HepG2 (cell line): Measurements from ENCODE around the gene HSPA1L. TPM values are rescaled to one million over a fixed set of nuclear protein-coding genes. Genes with fewer than 3 reads are reported as not detected.

Source experiments
- DRAP1 ChIP-seq: IDR thresholded peaks from 2 replicates; pipeline ENCODE4 v1.6.1; 2016; ENCODE audit warnings: missing genetic modification reagents, missing compliant biosample characterization
- ETS1 ChIP-seq: sonication (generic); formaldehyde crosslinking; IDR thresholded peaks from 2 replicates; pipeline ENCODE4 v1.4.0; 2020; ENCODE audit warnings: missing genetic modification reagents
- HNRNPH1 ChIP-seq: fragments of 200-400 bp; formaldehyde crosslinking; optimal IDR thresholded peaks from 2 replicates; pipeline ENCODE3; 2017; ENCODE audit warnings: mild to moderate bottlenecking, low read depth, low read length
- IRF1 ChIP-seq: sonication (generic); formaldehyde crosslinking; IDR thresholded peaks from 2 replicates; pipeline ENCODE4 v1.4.0; 2020; ENCODE audit warnings: low read depth, mild to moderate bottlenecking, missing genetic modification reagents
- KLF16 ChIP-seq, 2 experiments: sonication (generic) in 1 of 2; formaldehyde crosslinking in 1 of 2; IDR thresholded peaks; 2 replicates each; pipeline versions ENCODE4 v1.6.1 to v1.8.0; 2016 to 2023; ENCODE audit warnings: missing genetic modification reagents in 2 of 2, missing compliant biosample characterization in 1 of 2
- MTA3 ChIP-seq: sonication (generic); formaldehyde crosslinking; IDR thresholded peaks from 2 replicates; pipeline ENCODE4 v1.4.0; 2020; ENCODE audit warnings: missing genetic modification reagents
- MYC ChIP-seq: sonication (generic); formaldehyde crosslinking; IDR thresholded peaks from 2 replicates; pipeline ENCODE4 v1.9.0; 2021; ENCODE audit warnings: missing genetic modification reagents, borderline replicate concordance
- NCOA5 ChIP-seq: sonication (generic); formaldehyde crosslinking; IDR thresholded peaks from 2 replicates; pipeline ENCODE4 v1.4.0; 2020; ENCODE audit warnings: missing genetic modification reagents
- ONECUT2 ChIP-seq: sonication (generic); formaldehyde crosslinking; IDR thresholded peaks from 2 replicates; pipeline ENCODE4 v1.4.0; 2020; ENCODE audit warnings: missing genetic modification reagents
- RCOR2 ChIP-seq: IDR thresholded peaks from 2 replicates; pipeline ENCODE4 v1.6.1; 2016; ENCODE audit warnings: missing biosample characterization, missing genetic modification reagents
- SMARCE1 ChIP-seq: fragments of 450-650 bp; IDR thresholded peaks from 2 replicates; pipeline ENCODE4 v1.6.1; 2017; ENCODE audit warnings: borderline replicate concordance
- SMYD3 ChIP-seq: sonication (generic); formaldehyde crosslinking; IDR thresholded peaks from 2 replicates; pipeline ENCODE4 v1.8.1; 2023; ENCODE audit warnings: mild to moderate bottlenecking, missing genetic modification reagents
- SOX6 ChIP-seq, 2 experiments: fragments of 450-650 bp in 1 of 2; sonication (generic) in 1 of 2; formaldehyde crosslinking in 1 of 2; IDR thresholded peaks; 2 replicates each; pipeline versions ENCODE4 v1.4.0 to v1.6.1; 2017 to 2020; ENCODE audit warnings: antibody characterized with exemption in 1 of 2, mild to moderate bottlenecking in 1 of 2, missing genetic modification reagents in 1 of 2
- SRSF4 ChIP-seq: fragments of 200-400 bp; formaldehyde crosslinking; IDR thresholded peaks from one replicate; pipeline ENCODE4 v1.6.1; 2018; ENCODE audit warnings: mild to moderate bottlenecking, low read depth, low read length, moderate library complexity; ENCODE audit not compliant: poor library complexity, severe bottlenecking
- TCF7L2 ChIP-seq: IDR thresholded peaks from 2 replicates; pipeline ENCODE4 v1.6.1; 2011; ENCODE audit warnings: mild to moderate bottlenecking, low read depth, low read length, moderate library complexity
- TFDP1 ChIP-seq: IDR thresholded peaks from 2 replicates; pipeline ENCODE4 v1.6.1; 2016; ENCODE audit warnings: missing compliant biosample characterization, missing genetic modification reagents, borderline replicate concordance
- ZNF142 ChIP-seq: sonication (generic); formaldehyde crosslinking; IDR thresholded peaks from 2 replicates; pipeline ENCODE4 v1.4.0; 2020; ENCODE audit warnings: missing genetic modification reagents
- ZNF225 ChIP-seq: sonication (generic); formaldehyde crosslinking; IDR thresholded peaks from 2 replicates; pipeline ENCODE4 v1.4.0; 2020; ENCODE audit warnings: mild to moderate bottlenecking, missing genetic modification reagents
- polyA plus RNA-seq, 8 experiments: library from polyadenylated mRNA; depleted of rRNA in 3 of 8; stranded (reverse) in 7 of 8; unstranded in 1 of 8; fragments of >200 nt; fragmentation: Illumina TruSeq in 4 of 8; extraction: Trizol in 4 of 8; gene quantifications; 2 replicates each; pipeline versions ENCODE4 v1.2.1 to v1.2.3, GENCODE V29; 2011 to 2016; ENCODE audit warnings: low read depth in 4 of 8, missing spikeins in 1 of 8, mixed read lengths in 1 of 8; ENCODE audit not compliant: insufficient read depth in 1 of 8
- total RNA-seq, 5 experiments: library from RNA; depleted of rRNA; stranded (reverse); fragments of >200 nt; fragmentation: Illumina TruSeq; extraction: Trizol; gene quantifications; 2 replicates each; pipeline ENCODE4 v1.2.3, GENCODE V29; 2016; ENCODE audit warnings: low read depth in 1 of 5

Gene HSPA1L
- total and polyA plus RNA-seq, 2 of the 13 experiments (the other 11 are each of a cell fraction or from before 2014, with no cell fraction given): 0.55 to 1.0 TPM

- TF ChIP-seq ZNF142 (CRISPR knock-in tag) (peak; percentile 56; the same call in 1 of the 2 replicates), SMARCE1 (no peak), ONECUT2 (no peak), HNRNPH1 (no peak), SMYD3 (CRISPR knock-in tag) (no peak), TFDP1 (CRISPR knock-in tag) (no peak), ETS1 (no peak), DRAP1 (CRISPR knock-in tag) (peak; percentile 99), TCF7L2 (no peak), MTA3 (CRISPR knock-in tag) (no peak), RCOR2 (0 out of 2 replicates have a peak, but pooled peaks have one; percentile 55), SOX6 (IDR thresholded peaks at IDR 0.05) (no peak), SOX6 (CRISPR knock-in tag; IDR thresholded peaks at IDR 0.05) (peak; percentile 55), MYC (CRISPR knock-in tag) (peak; percentile 77), SRSF4 (no peak), KLF16 (CRISPR knock-in tag; IDR thresholded peaks at IDR 0.05) (peak in 1 of 2 experiments; percentile 96; a peak in 2 of 4 replicates), NCOA5 (0 out of 2 replicates have a peak, but pooled peaks have one; percentile 47), IRF1 (CRISPR knock-in tag) (no peak), ZNF225 (CRISPR knock-in tag) (peak; percentile 63; the same call in 1 of the 2 replicates)
Measured at GRCh38 chr6:31827286-31828079, 12.4 kb upstream of the HSPA1L start, which contains the start of gene HSPA1B (continued).
